DND-41 (cell line): Measurements from ENCODE around the gene HIBADH.

Source experiments
- EZH2 ChIP-seq: IDR thresholded peaks from 3 replicates; pipeline ENCODE4 v1.6.1; 2012; ENCODE audit warnings: borderline replicate concordance, low read depth, mild to moderate bottlenecking, moderate library complexity, low read length, inconsistent platforms; ENCODE audit not compliant: severe bottlenecking
- TF ChIP-seq, protein P1 (sequence below): IDR thresholded peaks from 2 replicates; pipeline ENCODE4 v1.5.1; 2012; ENCODE audit warnings: borderline replicate concordance, low read length, moderate library complexity, mild to moderate bottlenecking; ENCODE audit not compliant: poor library complexity, severe bottlenecking; ENCODE audit errors: extremely low read depth

DNA sequence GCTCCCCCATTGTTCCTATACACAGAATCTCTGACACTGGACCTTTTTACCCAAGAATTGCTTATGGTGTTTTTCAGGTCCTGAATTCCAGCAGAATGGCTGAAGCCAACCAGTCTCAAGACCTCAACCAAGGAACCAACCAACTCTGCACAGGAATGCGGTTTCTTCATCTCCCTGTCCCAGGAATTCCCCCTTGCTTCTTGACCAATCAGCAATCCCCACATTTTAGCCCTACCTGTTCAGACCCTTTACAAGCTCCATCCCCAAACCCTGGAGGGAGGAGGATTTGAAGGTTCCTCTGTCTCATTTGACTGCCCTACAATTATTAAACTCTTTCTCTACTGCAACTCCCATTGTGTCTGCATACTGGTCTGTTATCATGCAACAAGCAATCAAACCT lies 35.5 kb downstream of the HIBADH start:
- TF ChIP-seq, protein P1, sequence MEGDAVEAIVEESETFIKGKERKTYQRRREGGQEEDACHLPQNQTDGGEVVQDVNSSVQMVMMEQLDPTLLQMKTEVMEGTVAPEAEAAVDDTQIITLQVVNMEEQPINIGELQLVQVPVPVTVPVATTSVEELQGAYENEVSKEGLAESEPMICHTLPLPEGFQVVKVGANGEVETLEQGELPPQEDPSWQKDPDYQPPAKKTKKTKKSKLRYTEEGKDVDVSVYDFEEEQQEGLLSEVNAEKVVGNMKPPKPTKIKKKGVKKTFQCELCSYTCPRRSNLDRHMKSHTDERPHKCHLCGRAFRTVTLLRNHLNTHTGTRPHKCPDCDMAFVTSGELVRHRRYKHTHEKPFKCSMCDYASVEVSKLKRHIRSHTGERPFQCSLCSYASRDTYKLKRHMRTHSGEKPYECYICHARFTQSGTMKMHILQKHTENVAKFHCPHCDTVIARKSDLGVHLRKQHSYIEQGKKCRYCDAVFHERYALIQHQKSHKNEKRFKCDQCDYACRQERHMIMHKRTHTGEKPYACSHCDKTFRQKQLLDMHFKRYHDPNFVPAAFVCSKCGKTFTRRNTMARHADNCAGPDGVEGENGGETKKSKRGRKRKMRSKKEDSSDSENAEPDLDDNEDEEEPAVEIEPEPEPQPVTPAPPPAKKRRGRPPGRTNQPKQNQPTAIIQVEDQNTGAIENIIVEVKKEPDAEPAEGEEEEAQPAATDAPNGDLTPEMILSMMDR = no peak
- TF ChIP-seq EZH2 = no peak
